CD14-positive monocyte (primary cell): ENCODE results near the gene DNAAF1. TPM values are rescaled to one million over a fixed set of nuclear protein-coding genes. Genes with fewer than 3 reads are reported as not detected.
A peak's percentile ranks its signal among the peaks of the same experiment; 100 is the strongest.

Experiments
- DNase-seq, 3 donors: peaks; one replicate each; pipeline ENCODE4 v3.0.0-alpha.2; 2011 to 2022
- H2AFZ ChIP-seq: 2 replicates; pipeline ENCODE4 v1.6.0; 2012; ENCODE audit warnings: mild to moderate bottlenecking, low read depth, low read length, inconsistent platforms; ENCODE audit not compliant: insufficient read depth, poor library complexity, severe bottlenecking
- H3K27ac ChIP-seq, 2 donors: 1 replicate in 1 of 2; 2 replicates in 1 of 2; pipeline ENCODE4 v1.5.1; 2012 to 2013; ENCODE audit warnings: low read length in 2 of 2, control low read depth in 1 of 2, inconsistent platforms in 1 of 2, low read depth in 1 of 2, mild to moderate bottlenecking in 1 of 2
- H3K27me3 ChIP-seq, 2 donors: one replicate each; pipeline versions ENCODE4 v1.6.0 to v1.6.1; 2011 to 2013; ENCODE audit warnings: low read length in 2 of 2; ENCODE audit not compliant: control insufficient read depth in 2 of 2, insufficient read depth in 2 of 2
- H3K36me3 ChIP-seq, 2 donors: replicated peaks in 1 of 2; 1 replicate in 1 of 2; 2 replicates in 1 of 2; pipeline versions ENCODE4 v1.5.1 to v1.6.1; 2012 to 2013; ENCODE audit warnings: low read length in 2 of 2, control low read depth in 1 of 2, inconsistent platforms in 1 of 2, mild to moderate bottlenecking in 1 of 2; ENCODE audit not compliant: insufficient read depth in 2 of 2, control insufficient read depth in 1 of 2
- H3K4me1 ChIP-seq, 2 donors: 1 replicate in 1 of 2; 2 replicates in 1 of 2; pipeline versions ENCODE4 v1.5.1 to v1.6.1; 2012 to 2013; ENCODE audit warnings: low read length in 2 of 2, control low read depth in 1 of 2, inconsistent platforms in 1 of 2, mild to moderate bottlenecking in 1 of 2, moderate library complexity in 1 of 2; ENCODE audit not compliant: insufficient read depth in 2 of 2, control insufficient read depth in 1 of 2
- H3K4me2 ChIP-seq: replicated peaks from 2 replicates; pipeline ENCODE3; 2012; ENCODE audit warnings: low read length, moderate library complexity, mild to moderate bottlenecking; ENCODE audit not compliant: poor library complexity, severe bottlenecking; ENCODE audit errors: extremely low read depth
- H3K4me3 ChIP-seq, 3 experiments: fragments of 200-600 bp in 1 of 3; sonication (generic) in 1 of 3; replicated peaks in 1 of 3; 1 replicate in 2 of 3; 2 replicates in 1 of 3; pipeline ENCODE4 v1.5.1; 2011 to 2013; ENCODE audit warnings: low read length in 3 of 3, mild to moderate bottlenecking in 3 of 3, control low read depth in 2 of 3, low read depth in 2 of 3, inconsistent platforms in 1 of 3, moderate library complexity in 1 of 3
- H3K79me2 ChIP-seq: 2 replicates; pipeline ENCODE4 v1.6.0; 2012; ENCODE audit warnings: mild to moderate bottlenecking, control low read depth, inconsistent platforms, low read length, moderate library complexity; ENCODE audit not compliant: insufficient read depth
- H3K9ac ChIP-seq: 2 replicates; pipeline ENCODE4 v1.6.0; 2017; ENCODE audit warnings: low read length, mild to moderate bottlenecking; ENCODE audit not compliant: insufficient read depth, poor library complexity, severe bottlenecking
- H3K9me3 ChIP-seq, 2 donors: replicated peaks in 1 of 2; 1 replicate in 1 of 2; 2 replicates in 1 of 2; pipeline versions ENCODE4 v1.5.1 to v1.6.1; 2012 to 2013; ENCODE audit warnings: low read length in 2 of 2, control low read depth in 1 of 2; ENCODE audit not compliant: control insufficient read depth in 1 of 2, insufficient read depth in 1 of 2
- H4K20me1 ChIP-seq: 2 replicates; pipeline ENCODE4 v1.6.0; 2012; ENCODE audit warnings: mild to moderate bottlenecking, low read length, control low read depth, moderate library complexity; ENCODE audit not compliant: insufficient read depth
- H3K27ac Mint-ChIP-seq, 7 donors: one replicate each; pipeline ENCODE4 v1.8.0; 2020; ENCODE audit warnings: mild to moderate bottlenecking in 7 of 7, mixed read lengths in 7 of 7, moderate library complexity in 6 of 7, inconsistent platforms in 2 of 7
- H3K27me3 Mint-ChIP-seq, 3 donors: one replicate each; pipeline ENCODE4 v1.8.0; 2021 to 2022; ENCODE audit warnings: low read depth in 3 of 3, mild to moderate bottlenecking in 3 of 3, mixed read lengths in 3 of 3, moderate library complexity in 3 of 3, inconsistent platforms in 1 of 3
- H3K36me3 Mint-ChIP-seq, 2 donors: one replicate each; pipeline ENCODE4 v1.8.0; 2020; ENCODE audit warnings: mixed read lengths in 2 of 2, inconsistent platforms in 1 of 2, mild to moderate bottlenecking in 1 of 2
- H3K4me1 Mint-ChIP-seq: one replicate; pipeline ENCODE4 v1.8.0; 2020; ENCODE audit warnings: mild to moderate bottlenecking, mixed read lengths
- H3K4me3 Mint-ChIP-seq, 2 donors: one replicate each; pipeline ENCODE4 v1.8.0; 2020; ENCODE audit warnings: mild to moderate bottlenecking in 2 of 2, mixed read lengths in 2 of 2, moderate library complexity in 1 of 2
- H3K9me3 Mint-ChIP-seq, 7 donors: one replicate each; pipeline ENCODE4 v1.8.0; 2020 to 2022; ENCODE audit warnings: mixed read lengths in 7 of 7, mild to moderate bottlenecking in 6 of 7, moderate library complexity in 6 of 7, inconsistent platforms in 2 of 7
- CTCF ChIP-seq: fragments of 200-600 bp; IDR thresholded peaks from one replicate; pipeline ENCODE4 v1.8.0; 2022; ENCODE audit warnings: antibody characterized with exemption, mild to moderate bottlenecking
- WGBS: methylation state at CpG from one replicate; pipeline ENCODE4 v1.1.5; 2013; ENCODE audit warnings: missing lambda C conversion rate; ENCODE audit not compliant: insufficient coverage; 5-methylcytosine and 5-hydroxymethylcytosine counted together
- intact Hi-C, 2 donors: fragments of 100-400 bp; cut with micrococcal nuclease; formaldehyde crosslinking; loops; one replicate each; pipeline versions ENCODE4 v1.15.0 to v1.15.1; 2023
- polyA plus RNA-seq, 3 donors: library from polyadenylated mRNA; depleted of rRNA in 1 of 3; unstranded in 2 of 3; stranded (reverse) in 1 of 3; fragments of 300-500 nt in 2 of 3; fragments of >200 nt in 1 of 3; fragmentation: Illumina TruSeq in 2 of 3; gene quantifications; 1 replicate in 2 of 3; 2 replicates in 1 of 3; pipeline ENCODE4 v1.2.3, GENCODE V29; 2012 to 2021

DNAAF1 gene
- polyA plus RNA-seq, 3 donors: 0.23 to 14.6 TPM; not detected in 1

GRCh38 chr16:84220851-84221250 lies 75.7 kb downstream of the DNAAF1 start:
- Mint-ChIP-seq H3K4me3 (no peak overlapping the region), H3K4me1 (no peaks in the 10 kb centered on the region), H3K27ac (peak overlapping the region in 1 of 7 donors; percentile 46), H3K36me3 (no peaks in the 10 kb centered on the region), H3K27me3 (peaks cover 2 to 10% (median 7%) of the 10 kb centered on the region in 3 donors), H3K9me3 (no peaks in the 10 kb centered on the region)
- WGBS: 86% methylated on average over 1 of the region's 1 CpG
- no peak overlapping the region for H3K27ac ChIP-seq
- no peaks in the 10 kb centered on the region for H3K27me3 ChIP-seq
- H3K4me2 ChIP-seq: no peak overlapping the region
- H3K4me1 ChIP-seq: no peaks in the 10 kb centered on the region
- TF ChIP-seq CTCF: no peak
- H3K9ac ChIP-seq: no peak overlapping the region
- H4K20me1 ChIP-seq: no peaks in the 10 kb centered on the region
- no peaks in the 10 kb centered on the region for H3K79me2 ChIP-seq
- H3K36me3 ChIP-seq: no peaks in the 10 kb centered on the region
- H2AFZ ChIP-seq: no peak overlapping the region
- intact Hi-C loops: no loop called here
- no peak for DNase-seq
- no peaks in the 10 kb centered on the region for H3K9me3 ChIP-seq
- no peak overlapping the region for H3K4me3 ChIP-seq

GRCh38 chr16:84223456-84223855 lies 78.3 kb downstream of the DNAAF1 start:
- Histone ChIP-seq H3K9me3 (no peaks in the 10 kb centered on the region), H4K20me1 (no peaks in the 10 kb centered on the region), H3K36me3 (no peaks in the 10 kb centered on the region), H3K79me2 (no peaks in the 10 kb centered on the region), H2AFZ (no peak overlapping the region), H3K4me3 (no peak overlapping the region), H3K9ac (no peak overlapping the region), H3K4me1 (no peaks in the 10 kb centered on the region), H3K4me2 (no peak overlapping the region), H3K27ac (no peak overlapping the region), H3K27me3 (peaks cover 0 to 3% of the 10 kb centered on the region in 2 donors)
- Mint-ChIP-seq H3K27me3 (peaks cover 2 to 8% (median 4%) of the 10 kb centered on the region in 3 donors), H3K27ac (no peak overlapping the region), H3K36me3 (no peaks in the 10 kb centered on the region), H3K4me3 (no peak overlapping the region), H3K4me1 (no peaks in the 10 kb centered on the region), H3K9me3 (no peaks in the 10 kb centered on the region)
- 86% methylated on average over 1 of the region's 4 CpGs for WGBS
- TF ChIP-seq CTCF: no peak
- intact Hi-C loops: no loop called here
- DNase-seq: no peak
